Type B pancreatic cell (in vitro differentiated cells): Measurements from ENCODE around the gene GNAO1. TPM values are rescaled to one million over a fixed set of nuclear protein-coding genes. Genes with fewer than 3 reads are reported as not detected.
A peak's percentile ranks its signal among the peaks of the same experiment; 100 is the strongest.

Source experiments
- DNase-seq: peaks from one replicate; pipeline ENCODE4 v3.0.0; 2021; ENCODE audit warnings: mixed read lengths; ENCODE audit not compliant: unreplicated experiment; ENCODE audit errors: extremely low spot score
- H3K27ac Mint-ChIP-seq: 2 replicates; pipeline ENCODE4 v1.8.0; 2021; ENCODE audit warnings: mild to moderate bottlenecking, mixed read lengths
- H3K27me3 Mint-ChIP-seq: 2 replicates; pipeline ENCODE4 v1.8.0; 2021; ENCODE audit warnings: mixed read lengths
- H3K36me3 Mint-ChIP-seq: 2 replicates; pipeline ENCODE4 v1.8.0; 2021; ENCODE audit warnings: mixed read lengths
- H3K4me1 Mint-ChIP-seq: one replicate; pipeline ENCODE4 v1.8.0; 2021; ENCODE audit warnings: mixed read lengths; ENCODE audit not compliant: unreplicated experiment
- H3K4me3 Mint-ChIP-seq: 2 replicates; pipeline ENCODE4 v1.8.0; 2021; ENCODE audit warnings: mild to moderate bottlenecking, mixed read lengths
- H3K9me3 Mint-ChIP-seq: 2 replicates; pipeline ENCODE4 v1.8.0; 2021; ENCODE audit warnings: mixed read lengths
- CTCF ChIP-seq: fragments of 200-600 bp; sonication (generic); conservative IDR thresholded peaks from 2 replicates; pipeline ENCODE4 v1.5.0; 2021; ENCODE audit warnings: antibody characterized with exemption, mild to moderate bottlenecking
- total RNA-seq: library from RNA; stranded (reverse); gene quantifications from 2 replicates; pipeline ENCODE4 v1.2.1, GENCODE V29; 2021; ENCODE audit warnings: low replicate concordance

Gene GNAO1
- total RNA-seq, 1 donor from 2014 or later: 13.2 TPM

GRCh38 chr16:56295739-56296527 lies 104.6 kb downstream of the GNAO1 start:
- H3K36me3 Mint-ChIP-seq: no peaks in the 10 kb centered on the region
- H3K4me1 Mint-ChIP-seq: peaks cover 45% of the 10 kb centered on the region
- no peak for DNase-seq
- TF ChIP-seq CTCF: no peak
- peak overlapping the region; percentile 17 for H3K4me3 Mint-ChIP-seq
- no peaks in the 10 kb centered on the region for H3K9me3 Mint-ChIP-seq
- H3K27me3 Mint-ChIP-seq: no peaks in the 10 kb centered on the region
- peak overlapping the region; percentile 16 for H3K27ac Mint-ChIP-seq

GRCh38 chr16:56297684-56298083 lies 106.4 kb downstream of the GNAO1 start:
- Mint-ChIP-seq H3K4me1 (peaks cover 53% of the 10 kb centered on the region), H3K27me3 (no peaks in the 10 kb centered on the region), H3K9me3 (no peaks in the 10 kb centered on the region), H3K4me3 (peak overlapping the region; percentile 46), H3K27ac (peak overlapping the region; percentile 92), H3K36me3 (no peaks in the 10 kb centered on the region)
- DNase-seq: no peak
- no peak for TF ChIP-seq CTCF

- H3K27ac Mint-ChIP-seq: peak overlapping the region; percentile 92
- H3K27me3 Mint-ChIP-seq: no peaks in the 10 kb centered on the region
- H3K36me3 Mint-ChIP-seq: no peaks in the 10 kb centered on the region
- H3K4me1 Mint-ChIP-seq: peaks cover 53% of the 10 kb centered on the region
- no peak for TF ChIP-seq CTCF
- no peak for DNase-seq
- H3K9me3 Mint-ChIP-seq: no peaks in the 10 kb centered on the region
- H3K4me3 Mint-ChIP-seq: no peak overlapping the region
Observed at GRCh38 chr16:56298116-56298515, 106.8 kb downstream of the GNAO1 start.

GRCh38 chr16:56298948-56299596 lies 107.8 kb downstream of the GNAO1 start:
- peaks cover 53% of the 10 kb centered on the region for H3K4me1 Mint-ChIP-seq
- no peak overlapping the region for H3K4me3 Mint-ChIP-seq
- TF ChIP-seq CTCF: no peak
- no peak for DNase-seq
- H3K9me3 Mint-ChIP-seq: no peaks in the 10 kb centered on the region
- no peaks in the 10 kb centered on the region for H3K36me3 Mint-ChIP-seq
- H3K27me3 Mint-ChIP-seq: no peaks in the 10 kb centered on the region
- H3K27ac Mint-ChIP-seq: peak overlapping the region; percentile 32

- Mint-ChIP-seq H3K4me1 (peaks cover 48% of the 10 kb centered on the region), H3K9me3 (no peaks in the 10 kb centered on the region), H3K27ac (peak overlapping the region; percentile 32), H3K4me3 (peak overlapping the region; percentile 42), H3K36me3 (no peaks in the 10 kb centered on the region), H3K27me3 (no peaks in the 10 kb centered on the region)
- DNase-seq: no peak
- TF ChIP-seq CTCF: no peak
Observed at GRCh38 chr16:56300242-56300623, 108.9 kb downstream of the GNAO1 start.
